ENCODE measurements around the gene KRT71.
"Not testable (repeated sequence)": the region's sequence is repeated elsewhere in the genome, so short reads cannot be mapped to it uniquely, and the experiment has no call there.

Gene KRT71

DNA sequence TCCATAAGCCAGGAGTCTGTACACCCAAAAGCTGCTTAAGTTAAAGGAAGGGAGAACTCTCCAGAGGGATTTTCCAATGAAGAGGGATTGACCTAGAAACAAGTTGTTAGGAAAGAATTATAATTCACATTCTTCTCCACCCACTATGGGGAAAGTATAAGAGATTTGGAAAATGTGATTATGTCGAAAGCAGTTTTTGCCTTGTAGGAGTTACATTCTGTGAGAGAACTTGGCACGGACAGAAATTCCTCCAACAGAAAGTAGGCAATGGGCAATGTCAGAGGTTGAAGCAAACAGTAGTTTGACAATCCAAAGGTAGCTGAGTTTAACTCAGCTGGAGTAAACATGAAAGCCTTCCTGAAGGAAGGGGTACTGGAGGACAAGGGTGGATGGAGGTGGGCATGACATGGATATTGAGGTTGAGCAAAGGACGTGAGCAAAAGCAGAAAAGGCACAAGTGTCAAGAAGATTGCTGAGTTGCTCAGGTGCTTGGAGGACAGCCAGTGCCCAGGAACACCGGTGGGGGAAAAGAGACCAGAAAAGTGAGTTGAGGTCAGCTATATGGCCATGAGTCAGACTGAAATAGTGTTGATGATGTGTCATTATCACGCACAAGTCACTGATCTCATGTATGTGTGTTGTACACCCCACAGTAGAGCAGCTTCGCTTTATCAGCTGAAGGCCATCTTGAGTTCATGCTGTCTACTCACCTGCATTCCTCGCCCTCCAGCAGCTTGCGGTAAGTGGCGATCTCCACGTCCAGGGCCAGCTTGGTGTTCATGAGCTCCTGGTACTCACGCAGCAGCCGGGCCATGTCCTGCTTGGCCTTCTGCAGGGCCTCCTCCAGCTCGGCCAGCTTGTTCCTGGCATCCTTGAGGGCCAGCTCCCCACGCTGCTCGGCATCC lies 36.8 kb downstream of the KRT71 start:
- no peak for DNase-seq
- H3K36me3 Mint-ChIP-seq (ENCODE audit: low read depth) = no peaks in the 10 kb centered on the region
- H3K27ac Mint-ChIP-seq = no peak overlapping the region
- peaks cover 5% of the 10 kb centered on the region for H3K9me3 Mint-ChIP-seq
- no peaks in the 10 kb centered on the region for H3K4me1 Mint-ChIP-seq (ENCODE audit: low read depth)
- H3K4me3 Mint-ChIP-seq = no peak overlapping the region
- peaks cover 9% of the 10 kb centered on the region for H3K27me3 Mint-ChIP-seq

DNA sequence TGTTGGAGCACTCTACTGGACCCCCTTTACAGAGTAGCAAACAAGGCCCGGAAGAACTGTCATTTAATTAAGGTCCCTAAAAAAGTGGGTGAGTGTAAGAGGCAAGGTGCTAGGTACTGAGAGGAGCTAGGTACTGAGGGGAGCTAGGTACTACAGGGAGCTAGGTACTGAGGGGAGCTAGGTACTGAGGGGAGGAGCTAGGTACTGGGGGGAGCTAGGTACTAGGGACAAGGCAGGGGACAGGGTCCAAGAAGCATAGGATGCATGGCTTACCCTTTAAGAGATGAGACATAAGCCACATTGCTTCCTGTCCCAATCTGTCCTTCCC lies 37.7 kb downstream of the KRT71 start:
- H3K9me3 Mint-ChIP-seq = peaks cover 7% of the 10 kb centered on the region
- no peaks in the 10 kb centered on the region for H3K36me3 Mint-ChIP-seq (ENCODE audit: low read depth)
- DNase-seq = no peak
- no peaks in the 10 kb centered on the region for H3K4me1 Mint-ChIP-seq (ENCODE audit: low read depth)
- H3K27ac Mint-ChIP-seq = no peak overlapping the region
- H3K27me3 Mint-ChIP-seq = peaks cover 11% of the 10 kb centered on the region
- H3K4me3 Mint-ChIP-seq = no peak overlapping the region

- H3K9me3 Mint-ChIP-seq = peaks cover 7% of the 10 kb centered on the region
- H3K4me1 Mint-ChIP-seq (ENCODE audit: low read depth) = no peaks in the 10 kb centered on the region
- H3K36me3 Mint-ChIP-seq (ENCODE audit: low read depth) = no peaks in the 10 kb centered on the region
- no peak for DNase-seq
- H3K4me3 Mint-ChIP-seq = no peak overlapping the region
- H3K27me3 Mint-ChIP-seq = peaks cover 17% of the 10 kb centered on the region
- H3K27ac Mint-ChIP-seq = no peak overlapping the region
Measured at GRCh38 chr12:52514471-52515318, 38.2 kb downstream of the KRT71 start.

DNA sequence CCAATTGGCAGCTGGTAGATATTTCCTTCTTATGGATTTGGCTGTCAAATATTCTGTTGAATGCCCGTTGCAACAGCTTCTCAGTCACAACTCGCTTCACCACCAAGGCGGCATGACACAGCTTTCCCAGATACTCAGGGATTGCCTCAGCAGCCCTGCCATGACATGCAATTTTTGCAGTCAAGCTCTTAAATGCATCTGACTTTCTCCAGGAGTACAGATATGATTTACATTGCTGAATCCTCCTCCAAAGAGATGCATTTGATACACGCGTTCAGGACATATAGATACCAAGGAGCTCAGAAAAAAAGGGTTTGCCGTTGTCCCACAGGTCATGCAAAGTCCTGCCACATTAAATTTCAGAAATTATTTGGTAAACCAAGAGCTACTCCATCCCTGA lies 39.2 kb downstream of the KRT71 start:
- Mint-ChIP-seq H3K27me3 (peaks cover 22% of the 10 kb centered on the region), H3K9me3 (peaks cover 7% of the 10 kb centered on the region), H3K4me3 (no peak overlapping the region), H3K27ac (no peak overlapping the region), H3K36me3 (ENCODE audit: low read depth) (no peaks in the 10 kb centered on the region), H3K4me1 (ENCODE audit: low read depth) (no peaks in the 10 kb centered on the region)
- DNase-seq = no peak

DNA sequence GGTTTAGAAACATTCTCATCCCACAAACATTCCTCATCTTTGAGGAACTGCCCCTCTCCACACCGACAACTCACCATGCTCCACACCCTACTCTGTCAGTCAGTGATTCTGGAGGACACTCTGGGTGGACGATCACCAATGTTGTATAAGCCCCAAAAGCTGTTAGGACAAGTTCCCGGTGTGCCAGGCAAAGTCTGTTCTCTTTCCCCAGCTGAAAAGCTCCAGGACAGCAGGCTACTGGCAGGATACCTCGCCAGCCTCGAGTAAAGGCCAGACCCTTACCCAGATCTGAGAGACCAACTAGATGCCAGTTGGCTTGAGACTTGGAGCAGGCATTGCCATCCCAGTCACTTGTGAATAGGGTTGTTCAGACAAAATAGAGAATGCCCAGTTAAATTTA lies 44.7 kb downstream of the KRT71 start:
- H3K9me3 Mint-ChIP-seq = peaks cover 7% of the 10 kb centered on the region
- no peaks in the 10 kb centered on the region for H3K36me3 Mint-ChIP-seq (ENCODE audit: low read depth)
- no peak overlapping the region for H3K4me3 Mint-ChIP-seq
- no peak for DNase-seq
- H3K4me1 Mint-ChIP-seq (ENCODE audit: low read depth) = no peaks in the 10 kb centered on the region
- H3K27me3 Mint-ChIP-seq = peaks cover 49% of the 10 kb centered on the region
- no peak overlapping the region for H3K27ac Mint-ChIP-seq

DNA sequence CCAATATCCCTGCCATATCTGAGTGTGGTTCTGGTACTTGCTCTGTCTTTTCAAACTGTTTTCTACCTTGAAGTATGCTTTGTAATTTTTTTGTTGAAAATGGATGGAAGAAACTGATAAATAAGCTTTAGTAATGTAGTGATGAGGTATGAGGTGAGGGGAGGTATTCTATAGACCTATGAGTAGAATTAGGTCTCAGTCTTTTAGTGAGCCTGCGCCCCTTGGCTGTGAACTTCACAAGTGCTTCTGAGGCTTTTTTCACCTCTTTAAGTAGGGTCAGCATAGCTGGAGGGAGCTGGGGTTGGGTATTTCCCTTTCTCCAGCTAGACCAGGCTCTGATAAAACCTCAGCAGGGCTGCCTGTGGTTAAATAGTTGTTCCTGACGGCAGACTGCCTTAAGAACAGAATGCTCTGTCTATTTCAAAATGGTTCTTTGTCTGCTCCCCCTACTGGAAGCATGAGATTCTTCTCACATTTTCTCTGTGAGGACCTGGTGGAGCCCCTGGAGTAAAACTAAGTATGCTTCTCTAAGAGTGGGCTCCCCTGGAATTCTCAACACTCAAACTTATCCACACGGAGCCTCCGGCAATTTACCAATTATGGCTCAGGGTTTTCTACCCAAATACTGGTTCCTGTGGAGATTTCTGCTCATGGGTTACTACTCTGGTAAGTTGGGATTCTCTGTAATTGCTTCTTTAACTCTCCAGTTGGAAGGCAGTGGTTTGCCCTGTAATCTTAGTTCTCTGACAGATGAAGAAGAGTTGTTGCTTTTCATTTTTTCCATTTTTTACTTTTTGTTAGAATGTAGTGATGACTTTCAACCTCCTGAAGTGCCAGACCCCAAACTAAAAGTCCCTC lies 45.9 kb downstream of the KRT71 start:
- no peaks in the 10 kb centered on the region for H3K36me3 Mint-ChIP-seq (ENCODE audit: low read depth)
- no peak overlapping the region for H3K4me3 Mint-ChIP-seq
- H3K4me1 Mint-ChIP-seq (ENCODE audit: low read depth) = no peaks in the 10 kb centered on the region
- H3K9me3 Mint-ChIP-seq = peaks cover 7% of the 10 kb centered on the region
- DNase-seq = no peak
- peaks cover 46% of the 10 kb centered on the region for H3K27me3 Mint-ChIP-seq
- H3K27ac Mint-ChIP-seq = no peak overlapping the region

GRCh38 chr12:52502877-52503276 lies 50.1 kb downstream of the KRT71 start:
- H3K27me3 Mint-ChIP-seq = peaks cover 30% of the 10 kb centered on the region
- no peaks in the 10 kb centered on the region for H3K36me3 Mint-ChIP-seq (ENCODE audit: low read depth)
- no peak overlapping the region for H3K27ac Mint-ChIP-seq
- H3K4me1 Mint-ChIP-seq (ENCODE audit: low read depth) = no peaks in the 10 kb centered on the region
- no peak for DNase-seq
- no peak overlapping the region for H3K4me3 Mint-ChIP-seq
- no peaks in the 10 kb centered on the region for H3K9me3 Mint-ChIP-seq

- DNase-seq = no peak
- H3K27ac Mint-ChIP-seq = no peak overlapping the region
- H3K27me3 Mint-ChIP-seq = peaks cover 19% of the 10 kb centered on the region
- no peaks in the 10 kb centered on the region for H3K4me1 Mint-ChIP-seq (ENCODE audit: low read depth)
- no peak overlapping the region for H3K4me3 Mint-ChIP-seq
- H3K36me3 Mint-ChIP-seq (ENCODE audit: low read depth) = no peaks in the 10 kb centered on the region
- no peaks in the 10 kb centered on the region for H3K9me3 Mint-ChIP-seq
Measured at GRCh38 chr12:52501490-52501889, 51.5 kb downstream of the KRT71 start.

DNA sequence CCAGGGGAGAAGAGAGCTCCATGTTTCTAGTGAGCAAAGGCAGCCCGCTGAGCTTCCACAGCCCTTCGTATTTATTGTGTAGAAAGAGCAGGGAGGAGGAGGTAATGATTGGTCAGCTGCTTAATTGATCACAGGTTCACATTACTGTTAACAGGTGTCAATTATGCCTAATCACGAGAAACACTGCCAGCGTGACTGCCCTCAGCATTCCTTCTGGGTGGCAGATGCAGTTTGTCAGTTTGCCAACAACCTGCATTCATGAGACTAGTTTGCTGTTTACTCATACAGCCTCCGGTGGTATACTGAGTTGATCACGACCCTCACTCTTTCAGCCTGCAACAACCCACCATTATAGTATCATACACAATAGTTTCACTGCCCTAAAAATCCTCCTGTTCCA lies 52.4 kb downstream of the KRT71 start:
- H3K27ac Mint-ChIP-seq; H3K4me3 Mint-ChIP-seq; H3K4me1 Mint-ChIP-seq (ENCODE audit: low read depth); H3K9me3 Mint-ChIP-seq; DNase-seq; H3K36me3 Mint-ChIP-seq (ENCODE audit: low read depth): not testable (repeated sequence)
- peaks cover 10% of the 10 kb centered on the region for H3K27me3 Mint-ChIP-seq

DNA sequence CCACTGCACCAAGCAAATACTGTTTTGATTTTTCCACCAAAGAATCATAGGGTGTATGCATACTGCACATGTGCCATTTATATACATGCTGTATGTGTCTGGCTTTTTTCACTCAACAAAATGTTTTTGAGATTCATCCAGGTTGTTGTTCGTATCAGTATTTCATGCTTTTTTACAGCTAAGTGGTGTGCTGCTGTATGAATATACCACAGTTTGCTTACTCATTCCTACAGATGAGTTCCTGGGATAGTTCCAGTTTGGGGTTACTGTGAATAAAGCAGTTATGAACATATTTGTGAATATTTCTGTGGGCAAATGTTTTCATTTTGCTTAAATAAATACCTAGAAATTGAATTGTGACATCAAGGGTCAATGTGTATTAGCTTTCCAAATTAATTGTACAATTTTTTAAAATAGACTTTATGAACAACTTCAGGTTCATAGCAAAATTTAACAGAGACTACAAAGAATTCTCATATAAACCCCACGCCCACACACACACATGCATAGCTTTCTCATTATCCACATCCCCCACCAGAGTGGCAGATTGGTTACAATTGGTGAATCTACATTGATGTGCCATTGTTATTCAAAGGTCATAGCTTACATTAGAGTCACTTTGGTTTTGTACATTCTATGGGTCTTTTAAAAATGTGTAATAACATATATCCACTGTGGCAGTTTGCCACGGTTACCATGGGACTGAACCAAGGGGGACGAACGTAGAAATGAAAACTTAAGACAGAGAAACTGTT lies 53.0 kb downstream of the KRT71 start:
- no peaks in the 10 kb centered on the region for H3K36me3 Mint-ChIP-seq (ENCODE audit: low read depth)
- no peaks in the 10 kb centered on the region for H3K9me3 Mint-ChIP-seq
- peaks cover 3% of the 10 kb centered on the region for H3K4me1 Mint-ChIP-seq (ENCODE audit: low read depth)
- no peak overlapping the region for H3K4me3 Mint-ChIP-seq
- no peak for DNase-seq
- peaks cover 9% of the 10 kb centered on the region for H3K27me3 Mint-ChIP-seq
- H3K27ac Mint-ChIP-seq = no peak overlapping the region

- no peak overlapping the region for H3K27ac Mint-ChIP-seq
Measured at GRCh38 chr12:52498946-52499345, 54.0 kb downstream of the KRT71 start.

GRCh38 chr12:52497975-52498374 lies 55.0 kb downstream of the KRT71 start:
- no peaks in the 10 kb centered on the region for H3K9me3 Mint-ChIP-seq
- no peak overlapping the region for H3K27ac Mint-ChIP-seq
- H3K36me3 Mint-ChIP-seq (ENCODE audit: low read depth) = no peaks in the 10 kb centered on the region
- DNase-seq = no peak
- H3K4me3 Mint-ChIP-seq = no peak overlapping the region
- H3K4me1 Mint-ChIP-seq (ENCODE audit: low read depth) = peaks cover 3% of the 10 kb centered on the region
- peaks cover 12% of the 10 kb centered on the region for H3K27me3 Mint-ChIP-seq

More at GRCh38 chr12:52498946-52499345, 54.0 kb downstream of the KRT71 start:
- Mint-ChIP-seq H3K9me3 (no peaks in the 10 kb centered on the region), H3K4me3 (no peak overlapping the region), H3K4me1 (ENCODE audit: low read depth) (peaks cover 3% of the 10 kb centered on the region), H3K36me3 (ENCODE audit: low read depth) (no peaks in the 10 kb centered on the region), H3K27me3 (peaks cover 9% of the 10 kb centered on the region)
- no peak for DNase-seq

- peaks cover 22% of the 10 kb centered on the region for H3K27me3 Mint-ChIP-seq
- H3K36me3 Mint-ChIP-seq (ENCODE audit: low read depth) = no peaks in the 10 kb centered on the region
- H3K4me1 Mint-ChIP-seq (ENCODE audit: low read depth) = peaks cover 3% of the 10 kb centered on the region
- no peak for DNase-seq
- H3K4me3 Mint-ChIP-seq = no peak overlapping the region
- H3K9me3 Mint-ChIP-seq = no peaks in the 10 kb centered on the region
- no peak overlapping the region for H3K27ac Mint-ChIP-seq
Measured at GRCh38 chr12:52496590-52497071, 56.3 kb downstream of the KRT71 start.

- peaks cover 3% of the 10 kb centered on the region for H3K4me1 Mint-ChIP-seq (ENCODE audit: low read depth)
- no peaks in the 10 kb centered on the region for H3K36me3 Mint-ChIP-seq (ENCODE audit: low read depth)
- DNase-seq = no peak
- no peak overlapping the region for H3K27ac Mint-ChIP-seq
- H3K27me3 Mint-ChIP-seq = peaks cover 28% of the 10 kb centered on the region
- H3K4me3 Mint-ChIP-seq = no peak overlapping the region
- no peaks in the 10 kb centered on the region for H3K9me3 Mint-ChIP-seq
Measured at GRCh38 chr12:52496054-52496453, 56.9 kb downstream of the KRT71 start.
